DMS 273 (cell line): ENCODE measurements around the gene RBX1.
"Not testable (repeated sequence)": the region's sequence is repeated elsewhere in the genome, so short reads cannot be mapped to it uniquely, and the experiment has no call there.

Experiments used
- DNase-seq: peaks from one replicate; lab custom pipeline; 2025; ENCODE audit not compliant: unreplicated experiment; lab: John Stamatoyannopoulos, UW

Gene RBX1

GRCh38 chr22:40967111-40967760 lies 16.1 kb downstream of the RBX1 start:
- DNase-seq = no peak

GRCh38 chr22:40972587-40972986 lies 21.4 kb downstream of the RBX1 start:
- DNase-seq = no peak

- no peak for DNase-seq
These were observed 22.0 kb downstream of the RBX1 start for GRCh38 chr22:40973144-40973543.

- DNase-seq = no peak
These were observed 24.2 kb downstream of the RBX1 start for GRCh38 chr22:40975366-40975765.

- DNase-seq = no peak
These were observed 25.9 kb downstream of the RBX1 start for GRCh38 chr22:40976866-40977700.

- DNase-seq = no peak
These were observed 28.0 kb downstream of the RBX1 start for GRCh38 chr22:40979198-40979597.

GRCh38 chr22:40979871-40980270 lies 28.7 kb downstream of the RBX1 start:
- DNase-seq = no peak

GRCh38 chr22:40982482-40983385 lies 31.6 kb downstream of the RBX1 start:
- no peak for DNase-seq

GRCh38 chr22:40991298-40991697 lies 40.1 kb downstream of the RBX1 start:
- DNase-seq = no peak

GRCh38 chr22:40995821-40996220 lies 44.6 kb downstream of the RBX1 start:
- DNase-seq = no peak

- no peak for DNase-seq
These were observed 46.3 kb downstream of the RBX1 start for GRCh38 chr22:40997520-40997919.

- no peak for DNase-seq
These were observed 48.9 kb downstream of the RBX1 start for GRCh38 chr22:41000040-41000565.

- DNase-seq = no peak
These were observed 50.0 kb downstream of the RBX1 start for GRCh38 chr22:41000941-41001721.

- DNase-seq = no peak
These were observed 50.5 kb downstream of the RBX1 start for GRCh38 chr22:41001722-41002122.

GRCh38 chr22:41002386-41002785 lies 51.2 kb downstream of the RBX1 start:
- not testable (repeated sequence) for DNase-seq

- DNase-seq = no peak
These were observed 51.9 kb downstream of the RBX1 start for GRCh38 chr22:41003066-41003465.

- DNase-seq = no peak
These were observed 52.8 kb downstream of the RBX1 start for GRCh38 chr22:41003976-41004375.

GRCh38 chr22:41009222-41009948 lies 58.2 kb downstream of the RBX1 start:
- peak; percentile 16 for DNase-seq

- no peak for DNase-seq
These were observed 63.8 kb downstream of the RBX1 start for GRCh38 chr22:41015003-41015402.
